GM18498 (cell line): ENCODE measurements around the gene NTRK2.
"Not testable (repeated sequence)": the region's sequence is repeated elsewhere in the genome, so short reads cannot be mapped to it uniquely, and the experiment has no call there.

Experiments used
- ATAC-seq: cut with Tn5 transposase; IDR thresholded peaks from one replicate; pipeline ENCODE4 v1.9.1; 2021; ENCODE audit warnings: mild to moderate bottlenecking, moderate library complexity; ENCODE audit not compliant: unreplicated experiment

Gene NTRK2

GRCh38 chr9:84874596-84874995, 205.1 kb downstream of the NTRK2 start:
- no peak for ATAC-seq

- ATAC-seq = no peak
Observed at GRCh38 chr9:84875193-84875592, 205.7 kb downstream of the NTRK2 start.

GRCh38 chr9:84879631-84880030, 210.1 kb downstream of the NTRK2 start:
- ATAC-seq = no peak

GRCh38 chr9:84880835-84881234, 211.3 kb downstream of the NTRK2 start:
- ATAC-seq = no peak

DNA sequence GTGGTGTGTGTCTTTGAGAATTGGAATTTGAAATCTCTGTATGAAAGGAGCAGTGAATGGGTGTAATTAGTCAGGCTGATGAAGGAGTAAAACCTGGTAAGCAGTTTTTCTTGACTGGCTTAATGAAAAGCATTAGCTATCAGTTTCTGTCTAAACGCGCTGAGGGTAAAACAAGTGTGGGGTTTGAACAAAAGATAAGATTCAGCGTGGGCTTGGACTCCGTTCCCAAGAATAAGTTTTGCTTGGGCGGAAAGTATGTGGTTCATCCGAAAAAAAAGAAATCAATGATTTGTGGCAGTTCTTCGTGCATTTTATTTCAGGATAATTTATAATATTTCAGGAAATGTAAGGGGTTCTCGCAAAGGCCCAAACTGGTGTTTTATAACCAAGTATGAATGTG, 217.3 kb downstream of the NTRK2 start:
- no peak for ATAC-seq

DNA sequence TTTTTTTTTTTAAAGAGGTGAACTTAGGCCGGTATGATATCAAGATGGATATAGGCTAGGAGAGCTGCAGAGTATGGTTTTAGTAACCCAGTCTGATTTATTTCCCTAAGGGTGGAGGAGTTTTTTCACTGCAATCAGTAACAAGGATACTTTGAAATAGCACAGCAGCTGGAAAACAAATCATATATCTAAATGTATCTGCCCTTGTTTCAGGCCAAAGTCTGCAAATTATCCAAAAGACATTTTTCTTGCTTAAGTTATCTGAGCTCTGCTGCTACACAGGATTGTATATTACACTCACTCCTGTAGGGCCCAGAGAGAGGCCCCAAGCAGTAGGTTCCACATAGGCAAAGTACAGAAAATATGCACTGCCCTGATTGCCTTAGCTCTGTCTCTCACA, 222.4 kb downstream of the NTRK2 start:
- ATAC-seq = no peak

DNA sequence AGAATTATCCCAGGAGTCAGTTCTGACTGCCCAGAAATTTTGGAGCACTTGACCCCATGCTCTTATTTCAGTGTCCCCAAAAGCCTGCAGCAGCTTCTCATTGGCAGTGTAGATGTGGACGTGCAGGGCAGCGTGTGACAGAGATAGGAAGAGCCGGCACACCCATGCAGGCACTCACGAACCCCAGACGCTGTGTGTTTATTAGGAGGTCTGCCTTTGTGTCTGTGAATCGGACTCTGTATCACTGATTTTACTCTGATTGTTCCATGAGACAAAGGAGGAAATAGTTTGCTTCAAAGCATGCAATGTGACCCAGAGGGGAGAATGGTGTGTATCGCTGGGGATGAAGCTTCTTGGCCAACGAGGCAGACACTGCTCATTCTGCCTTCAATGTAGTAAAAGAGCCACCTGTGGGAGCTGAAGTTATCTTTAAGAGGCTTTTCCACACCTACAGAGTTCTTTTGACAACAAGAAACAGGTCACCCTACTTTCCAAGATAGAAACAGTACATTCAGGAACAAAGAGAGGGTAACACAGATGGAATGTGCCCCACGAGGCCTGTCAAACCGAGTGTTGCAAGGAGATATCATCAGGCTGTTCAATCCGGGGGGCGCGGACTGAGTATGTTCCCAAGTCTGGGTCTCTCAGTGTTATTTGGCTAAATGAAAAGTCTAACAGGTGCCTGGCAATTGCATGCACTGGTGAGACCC, 224.0 kb downstream of the NTRK2 start:
- ATAC-seq = no peak

DNA sequence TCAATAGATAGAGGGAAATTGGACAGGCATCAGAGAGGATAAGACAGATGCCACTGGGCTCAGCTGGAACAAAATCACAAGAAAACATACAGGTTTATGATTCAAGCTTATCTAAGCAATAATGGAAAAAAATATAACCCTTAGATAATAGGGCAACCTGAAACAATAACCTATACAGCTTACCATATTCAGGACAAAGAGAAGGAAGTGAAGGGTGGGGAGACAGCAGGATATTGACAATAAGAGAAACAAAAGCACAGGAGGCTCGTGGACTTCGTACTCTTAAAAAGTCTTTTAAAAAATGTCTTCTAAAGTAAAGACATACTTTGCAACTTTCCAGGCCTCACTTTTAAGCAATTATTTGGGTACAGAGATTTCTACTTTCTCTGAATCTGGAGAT, 225.3 kb downstream of the NTRK2 start:
- no peak for ATAC-seq

DNA sequence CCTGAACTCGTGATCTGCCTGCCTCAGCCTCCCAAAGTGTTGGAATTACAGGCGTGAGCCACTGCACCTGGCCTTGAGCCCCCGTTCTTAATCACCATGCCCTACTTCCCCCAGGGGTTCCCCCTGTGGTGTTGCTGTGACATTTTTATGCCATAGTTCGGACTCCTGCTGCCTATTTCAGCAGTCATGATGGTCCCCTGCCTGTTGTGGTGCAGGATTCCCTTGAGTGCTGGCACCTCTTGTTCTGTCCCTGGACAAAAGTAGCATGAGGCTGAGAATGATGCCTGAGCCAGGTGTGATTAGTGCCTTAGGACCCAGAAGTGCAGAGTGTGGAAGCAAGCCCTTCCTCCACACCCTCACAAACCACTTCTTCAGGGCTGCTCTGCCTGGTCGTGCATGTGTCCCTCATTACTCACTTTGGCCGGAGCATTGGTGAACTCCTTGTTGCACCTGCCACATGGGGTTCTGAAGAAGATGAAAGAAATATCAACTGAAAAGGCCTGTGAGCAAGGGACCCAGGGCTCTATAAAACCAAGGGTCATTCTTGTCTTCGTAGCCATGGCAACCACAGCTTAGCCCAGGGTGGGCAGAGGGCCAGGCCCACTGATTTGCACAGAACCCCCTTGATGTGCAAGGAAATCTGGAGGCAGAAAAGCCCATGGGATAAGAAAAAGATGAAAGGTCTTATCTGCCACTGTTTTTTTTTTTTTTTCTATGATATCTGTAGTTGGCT, 228.0 kb downstream of the NTRK2 start:
- no peak for ATAC-seq

- no peak for ATAC-seq
Observed at GRCh38 chr9:84898188-84898587, 228.7 kb downstream of the NTRK2 start.

DNA sequence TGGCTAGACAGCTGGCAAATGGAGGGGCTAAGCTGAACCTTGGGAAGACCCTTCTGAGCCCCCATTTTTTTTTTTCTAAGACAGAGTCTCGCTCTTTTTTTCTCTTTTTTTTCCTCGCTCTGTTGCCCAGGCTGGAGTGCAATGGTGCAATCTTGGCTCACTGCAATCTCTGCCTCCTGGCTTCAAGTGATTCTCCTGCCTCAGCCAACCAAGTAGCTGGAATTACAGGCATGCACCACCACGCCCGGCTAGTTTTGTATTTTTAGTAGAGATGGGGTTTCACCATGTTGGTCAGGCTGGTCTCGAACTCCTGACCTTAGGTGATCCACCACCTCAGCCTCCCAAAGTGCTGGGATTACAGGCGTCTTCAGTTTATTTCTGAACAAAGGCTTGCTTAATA, 229.1 kb downstream of the NTRK2 start:
- not testable (repeated sequence) for ATAC-seq

DNA sequence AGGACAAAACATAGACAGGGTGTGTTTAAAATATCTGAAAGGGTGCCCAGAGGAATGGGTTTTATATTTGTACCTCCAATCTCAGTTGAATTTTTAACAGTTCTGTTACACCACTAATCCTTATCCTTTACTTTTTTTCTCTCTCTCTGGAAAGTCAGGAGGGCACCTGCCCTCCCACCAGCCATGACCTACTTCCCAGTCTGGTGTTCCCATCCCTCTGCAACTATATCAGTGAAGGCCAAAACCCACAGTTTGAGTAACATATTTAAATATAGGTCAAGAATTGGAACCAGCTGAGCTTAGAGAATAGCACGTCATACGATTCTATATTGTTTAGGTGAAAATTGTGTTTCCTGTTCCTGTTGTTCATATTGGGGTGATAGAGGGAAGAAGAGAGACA, 229.8 kb downstream of the NTRK2 start:
- no peak for ATAC-seq

DNA sequence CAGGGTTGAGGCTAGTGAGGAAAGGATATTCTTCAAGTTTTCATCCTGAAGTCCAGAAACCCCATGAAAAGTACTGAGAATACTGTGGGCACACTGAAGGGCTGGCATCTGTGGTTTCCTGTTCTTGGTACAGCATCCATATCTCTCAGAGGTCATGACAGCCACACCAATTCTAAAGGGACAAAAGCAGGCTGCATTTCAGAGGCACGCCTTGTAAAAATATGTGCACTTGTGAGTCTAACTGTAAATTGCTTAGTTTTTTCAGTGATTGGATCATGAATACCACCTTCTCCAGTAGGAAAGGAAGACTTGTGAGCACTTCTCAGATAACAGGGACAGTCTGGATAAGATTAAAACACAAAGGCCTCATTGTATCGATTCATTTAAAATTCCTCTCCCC, 230.9 kb downstream of the NTRK2 start:
- ATAC-seq = no peak

- no peak for ATAC-seq
Observed at GRCh38 chr9:84903963-84904362, 234.4 kb downstream of the NTRK2 start.

DNA sequence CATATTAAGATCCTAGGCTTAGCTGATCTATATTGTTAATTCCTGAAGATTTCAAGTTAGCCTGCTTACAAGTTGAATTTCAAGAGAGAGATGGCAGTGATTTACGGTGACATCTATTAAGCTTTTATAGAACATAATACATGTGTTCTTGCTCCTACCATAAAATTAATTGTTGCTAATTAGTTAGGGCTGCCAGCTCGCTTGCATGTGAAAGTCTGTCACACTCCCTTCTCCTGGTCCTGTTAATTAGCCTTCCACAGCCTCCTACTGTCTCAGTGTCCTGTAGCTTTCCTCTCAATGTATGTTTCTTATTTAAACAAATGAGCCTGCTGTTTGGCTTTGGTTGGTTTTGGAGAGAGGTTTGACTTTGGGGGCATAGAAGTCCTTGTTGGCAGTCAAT, 247.2 kb downstream of the NTRK2 start:
- no peak for ATAC-seq

GRCh38 chr9:84917366-84918070, 248.0 kb downstream of the NTRK2 start:
- no peak for ATAC-seq

DNA sequence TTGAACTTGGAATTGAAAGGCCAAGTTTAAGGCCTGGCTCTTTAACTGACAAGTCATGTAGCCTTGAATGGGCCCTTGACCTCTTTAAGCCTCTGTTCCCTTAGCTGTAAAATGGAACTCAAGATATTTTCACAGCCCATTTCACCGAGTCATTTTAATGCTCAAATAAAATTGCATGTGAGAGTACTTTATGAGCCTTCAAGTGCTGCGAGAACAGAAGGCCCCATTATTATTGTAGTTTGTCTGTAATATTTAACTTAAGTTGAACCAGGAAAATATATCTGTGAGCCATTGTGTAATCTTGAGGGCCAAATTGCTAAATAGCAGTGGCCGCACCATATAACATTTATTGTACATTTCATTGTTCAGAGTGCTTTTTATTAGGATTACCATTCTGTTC, 249.9 kb downstream of the NTRK2 start:
- no peak for ATAC-seq

- ATAC-seq = no peak
Observed at GRCh38 chr9:84921175-84921574, 251.6 kb downstream of the NTRK2 start.

GRCh38 chr9:84922051-84922450, 252.5 kb downstream of the NTRK2 start:
- ATAC-seq = no peak

- no peak for ATAC-seq
Observed at GRCh38 chr9:84924266-84924665, 254.7 kb downstream of the NTRK2 start.

DNA sequence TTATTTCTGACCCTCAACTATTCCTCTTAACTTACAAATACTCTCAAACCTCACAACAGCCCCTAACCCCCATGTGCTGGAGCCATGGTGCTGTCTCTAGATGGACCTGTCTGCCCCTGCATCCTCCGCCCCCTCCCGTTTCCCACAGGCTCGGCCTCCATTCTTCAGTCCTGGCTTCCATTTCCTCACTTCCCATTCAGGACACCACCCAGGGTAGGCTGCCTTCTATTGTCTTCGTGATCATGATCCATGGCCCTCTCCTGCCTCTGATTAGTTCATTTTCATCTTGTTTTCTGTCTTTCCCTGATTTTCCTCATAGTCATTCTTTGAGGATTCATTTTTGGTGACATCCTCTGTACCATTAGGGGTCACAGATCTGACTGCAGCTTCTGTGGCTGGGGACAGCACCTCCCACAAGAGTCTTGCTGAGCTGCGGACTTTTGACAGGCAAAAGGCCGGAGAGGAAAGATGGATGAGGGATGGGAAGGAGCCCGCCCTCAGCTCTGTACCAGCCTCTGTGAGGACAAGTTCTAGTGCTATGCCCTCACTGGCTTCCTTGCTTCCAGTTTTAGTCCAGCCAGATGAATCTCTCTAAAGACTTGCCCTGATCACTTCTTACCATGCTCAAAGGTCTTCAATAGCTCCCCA, 255.8 kb downstream of the NTRK2 start:
- no peak for ATAC-seq

DNA sequence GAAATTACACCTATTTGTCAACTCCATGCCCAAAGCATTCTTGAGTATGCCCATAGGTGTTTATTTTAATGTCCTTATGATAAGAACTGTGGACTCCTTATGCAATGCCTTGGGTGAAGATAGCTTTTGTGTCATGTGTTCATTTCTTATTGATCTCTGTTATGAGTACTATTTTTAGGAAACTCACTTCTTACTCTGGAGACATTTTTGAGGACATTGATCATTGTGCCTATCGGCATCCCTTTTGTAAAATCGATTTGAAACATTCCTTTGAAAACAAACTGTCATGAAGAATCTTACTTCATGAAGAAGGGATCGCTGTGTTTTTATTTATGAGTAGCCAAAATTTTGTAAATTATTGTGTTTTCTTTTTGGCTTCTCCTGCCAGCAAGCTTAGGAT, 257.3 kb downstream of the NTRK2 start:
- no peak for ATAC-seq
